ENCODE measurements around the gene PLEKHA7. TPM values are rescaled to one million over a fixed set of nuclear protein-coding genes. Genes with fewer than 3 reads are reported as not detected.

PLEKHA7 gene
- polyA plus RNA-seq, 1 donor (not counting 4 experiments of a cell fraction or from before 2014, with no cell fraction given), result 1.4 TPM

DNA sequence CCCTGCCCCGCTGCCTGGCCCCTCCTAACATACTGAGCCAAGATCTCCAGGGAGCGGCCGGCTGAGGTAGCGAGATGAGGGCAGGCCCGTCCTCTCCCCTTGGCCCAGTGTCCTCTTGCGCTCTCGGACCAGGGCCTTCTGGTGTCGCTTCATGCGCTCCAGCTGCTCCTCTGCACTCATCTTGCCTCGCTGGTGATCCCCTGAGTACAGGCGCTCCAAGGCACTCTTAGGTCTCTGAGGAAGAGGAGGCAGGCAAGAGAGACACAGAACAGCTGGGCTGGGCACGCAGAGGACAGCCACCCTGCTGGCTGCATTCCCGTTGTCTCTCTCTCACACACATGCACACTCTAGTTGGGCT lies 225.2 kb downstream of the PLEKHA7 start:
- H3K36me3 ChIP-seq (ENCODE audit: control insufficient read depth in 2 of 2, extremely low read depth in 1 of 2, insufficient read depth in 2 of 2, low read length in 2 of 2), result no peaks in the 10 kb centered on the region
- no peak overlapping the region for H3K4me3 ChIP-seq (ENCODE audit: control insufficient read depth in 2 of 3, extremely low read depth in 1 of 3, insufficient read depth in 2 of 3, low read depth in 1 of 3, low read length in 3 of 3)
- no peaks in the 10 kb centered on the region for H3K9me3 ChIP-seq (ENCODE audit: control insufficient read depth, low read depth, low read length)
- no peak overlapping the region for H3K27ac ChIP-seq (ENCODE audit: control insufficient read depth, insufficient read depth, low read length)
- H3K4me1 ChIP-seq (ENCODE audit: control insufficient read depth, extremely low read depth, insufficient read depth, low read length), result peaks cover 38% of the 10 kb centered on the region
- no peaks in the 10 kb centered on the region for H3K9me1 ChIP-seq (ENCODE audit: control insufficient read depth, extremely low read depth, insufficient read depth, low read length)
- H3K4me2 ChIP-seq (ENCODE audit: control insufficient read depth, extremely low read depth, insufficient read depth, low read depth, low read length), result peak overlapping the region; percentile 54
- dilution Hi-C loops (cut with MboI; ENCODE audit: extremely low pct_ligation_motif_present, low sequenced_read_pairs), result no loop called here
- FAIRE-seq, result no peak
- no peak overlapping the region for H2AFZ ChIP-seq (ENCODE audit: control insufficient read depth, low read length)
- H3K79me2 ChIP-seq (ENCODE audit: control insufficient read depth, insufficient read depth, low read length), result no peaks in the 10 kb centered on the region
- TF ChIP-seq, protein P1, sequence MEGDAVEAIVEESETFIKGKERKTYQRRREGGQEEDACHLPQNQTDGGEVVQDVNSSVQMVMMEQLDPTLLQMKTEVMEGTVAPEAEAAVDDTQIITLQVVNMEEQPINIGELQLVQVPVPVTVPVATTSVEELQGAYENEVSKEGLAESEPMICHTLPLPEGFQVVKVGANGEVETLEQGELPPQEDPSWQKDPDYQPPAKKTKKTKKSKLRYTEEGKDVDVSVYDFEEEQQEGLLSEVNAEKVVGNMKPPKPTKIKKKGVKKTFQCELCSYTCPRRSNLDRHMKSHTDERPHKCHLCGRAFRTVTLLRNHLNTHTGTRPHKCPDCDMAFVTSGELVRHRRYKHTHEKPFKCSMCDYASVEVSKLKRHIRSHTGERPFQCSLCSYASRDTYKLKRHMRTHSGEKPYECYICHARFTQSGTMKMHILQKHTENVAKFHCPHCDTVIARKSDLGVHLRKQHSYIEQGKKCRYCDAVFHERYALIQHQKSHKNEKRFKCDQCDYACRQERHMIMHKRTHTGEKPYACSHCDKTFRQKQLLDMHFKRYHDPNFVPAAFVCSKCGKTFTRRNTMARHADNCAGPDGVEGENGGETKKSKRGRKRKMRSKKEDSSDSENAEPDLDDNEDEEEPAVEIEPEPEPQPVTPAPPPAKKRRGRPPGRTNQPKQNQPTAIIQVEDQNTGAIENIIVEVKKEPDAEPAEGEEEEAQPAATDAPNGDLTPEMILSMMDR (optimal IDR thresholded peaks at IDR 0.05 in 1 of 3, IDR thresholded peaks at IDR 0.05 in 1 of 3, conservative IDR thresholded peaks at IDR 0.05 in 1 of 3; ENCODE audit: extremely low read depth in 1 of 3, insufficient read depth in 2 of 3, low read length in 3 of 3), result no peak
- no peak for TF ChIP-seq EZH2 (IDR thresholded peaks at IDR 0.05; ENCODE audit: low read length)
- no peak overlapping the region for H3K9ac ChIP-seq (ENCODE audit: control insufficient read depth, extremely low read depth, insufficient read depth, low read length)
- DNase-seq (ENCODE audit: low read depth, low spot score), result no peak
- H3K27me3 ChIP-seq (ENCODE audit: control insufficient read depth, extremely low read depth, insufficient read depth, low read length), result no peaks in the 10 kb centered on the region
- H4K20me1 ChIP-seq (ENCODE audit: control insufficient read depth, extremely low read depth, insufficient read depth, low read length), result no peaks in the 10 kb centered on the region

- dilution Hi-C loops (cut with MboI; ENCODE audit: extremely low pct_ligation_motif_present, low sequenced_read_pairs), result no loop called here
- FAIRE-seq, result peak; percentile 93
- no peak overlapping the region for H3K4me3 ChIP-seq (ENCODE audit: control insufficient read depth in 2 of 3, extremely low read depth in 1 of 3, insufficient read depth in 2 of 3, low read depth in 1 of 3, low read length in 3 of 3)
These were observed 225.8 kb downstream of the PLEKHA7 start for GRCh38 chr11:16788141-16789062.

More at GRCh38 chr11:16788141-16789062, 225.8 kb downstream of the PLEKHA7 start:
- DNase-seq (ENCODE audit: low read depth, low spot score), result peak; percentile 87
- Histone ChIP-seq H3K27ac (ENCODE audit: control insufficient read depth, insufficient read depth, low read length) (peak overlapping the region; percentile 42), H2AFZ (ENCODE audit: control insufficient read depth, low read length) (no peak overlapping the region), H3K36me3 (ENCODE audit: control insufficient read depth in 2 of 2, extremely low read depth in 1 of 2, insufficient read depth in 2 of 2, low read length in 2 of 2) (no peaks in the 10 kb centered on the region), H3K9me1 (ENCODE audit: control insufficient read depth, extremely low read depth, insufficient read depth, low read length) (no peaks in the 10 kb centered on the region), H3K9me3 (ENCODE audit: control insufficient read depth, low read depth, low read length) (no peaks in the 10 kb centered on the region), H3K9ac (ENCODE audit: control insufficient read depth, extremely low read depth, insufficient read depth, low read length) (peak overlapping the region; percentile 28), H3K4me1 (ENCODE audit: control insufficient read depth, extremely low read depth, insufficient read depth, low read length) (peaks cover 38% of the 10 kb centered on the region), H3K27me3 (ENCODE audit: control insufficient read depth, extremely low read depth, insufficient read depth, low read length) (no peaks in the 10 kb centered on the region), H3K4me2 (ENCODE audit: control insufficient read depth, extremely low read depth, insufficient read depth, low read depth, low read length) (peak overlapping the region; percentile 54), H3K79me2 (ENCODE audit: control insufficient read depth, insufficient read depth, low read length) (no peaks in the 10 kb centered on the region), H4K20me1 (ENCODE audit: control insufficient read depth, extremely low read depth, insufficient read depth, low read length) (no peaks in the 10 kb centered on the region)
- TF ChIP-seq, protein P1 (optimal IDR thresholded peaks at IDR 0.05 in 1 of 3, IDR thresholded peaks at IDR 0.05 in 1 of 3, conservative IDR thresholded peaks at IDR 0.05 in 1 of 3; ENCODE audit: extremely low read depth in 1 of 3, insufficient read depth in 2 of 3, low read length in 3 of 3), result peak; percentile 87 to 99 (median 99)
- TF ChIP-seq EZH2 (IDR thresholded peaks at IDR 0.05; ENCODE audit: low read length), result no peak

Data from keratinocyte (primary cell).